HepG2 (cell line): Measurements from ENCODE around the gene PALM. TPM values are rescaled to one million over a fixed set of nuclear protein-coding genes. Genes with fewer than 3 reads are reported as not detected.

Experiments
- BATF2 ChIP-seq: sonication (generic); formaldehyde crosslinking; IDR thresholded peaks from 2 replicates; pipeline ENCODE4 v1.8.0; 2022; ENCODE audit warnings: mild to moderate bottlenecking, missing genetic modification reagents, moderate library complexity
- DRAP1 ChIP-seq: IDR thresholded peaks from 2 replicates; pipeline ENCODE4 v1.6.1; 2016; ENCODE audit warnings: missing genetic modification reagents, missing compliant biosample characterization
- HOXA3 ChIP-seq: sonication (generic); formaldehyde crosslinking; IDR thresholded peaks from 2 replicates; pipeline ENCODE4 v1.5.0; 2020; ENCODE audit warnings: missing genetic modification reagents
- KLF15 ChIP-seq: sonication (generic); formaldehyde crosslinking; IDR thresholded peaks from 2 replicates; pipeline ENCODE4 v1.8.1; 2023; ENCODE audit warnings: borderline replicate concordance, mild to moderate bottlenecking, inconsistent platforms, missing genetic modification reagents, mixed read lengths
- KLF9 ChIP-seq: IDR thresholded peaks from 2 replicates; pipeline ENCODE4 v1.6.1; 2016; ENCODE audit warnings: low read depth
- KMT2B ChIP-seq: IDR thresholded peaks from 2 replicates; pipeline ENCODE4 v1.6.1; 2016; ENCODE audit warnings: missing genetic modification reagents, missing compliant biosample characterization
- NFE2L2 ChIP-seq: fragments of 150-350 bp; IDR thresholded peaks from 2 replicates; pipeline ENCODE4 v1.6.1; 2014; ENCODE audit warnings: low read length
- PCBP2 ChIP-seq: fragments of 200-400 bp; formaldehyde crosslinking; optimal IDR thresholded peaks from 2 replicates; pipeline ENCODE3; 2018; ENCODE audit warnings: low read length, low read depth; ENCODE audit not compliant: poor library complexity, severe bottlenecking
- PRDM4 ChIP-seq: sonication (generic); formaldehyde crosslinking; IDR thresholded peaks from 2 replicates; pipeline ENCODE4 v1.9.0; 2021; ENCODE audit warnings: missing genetic modification reagents, borderline replicate concordance
- PTBP1 ChIP-seq: fragments of 200-400 bp; formaldehyde crosslinking; IDR thresholded peaks from 2 replicates; pipeline ENCODE4 v1.6.1; 2018; ENCODE audit warnings: low read length, low read depth; ENCODE audit not compliant: poor library complexity, severe bottlenecking
- ZBTB39 ChIP-seq: sonication (generic); formaldehyde crosslinking; IDR thresholded peaks from 2 replicates; pipeline ENCODE4 v1.5.0; 2020; ENCODE audit warnings: missing genetic modification reagents
- ZNF136 ChIP-seq: sonication (generic); formaldehyde crosslinking; IDR thresholded peaks from 2 replicates; pipeline ENCODE4 v1.8.1; 2022; ENCODE audit warnings: low read depth, mild to moderate bottlenecking, moderate library complexity, missing genetic modification reagents
- ZNF687 ChIP-seq: sonication (generic); formaldehyde crosslinking; IDR thresholded peaks from 2 replicates; pipeline ENCODE4 v1.5.1; 2020; ENCODE audit warnings: mild to moderate bottlenecking, missing genetic modification reagents, moderate library complexity
- polyA plus RNA-seq, 8 experiments: library from polyadenylated mRNA; depleted of rRNA in 3 of 8; stranded (reverse) in 7 of 8; unstranded in 1 of 8; fragments of >200 nt; fragmentation: Illumina TruSeq in 4 of 8; extraction: Trizol in 4 of 8; gene quantifications; 2 replicates each; pipeline versions ENCODE4 v1.2.1 to v1.2.3, GENCODE V29; 2011 to 2016; ENCODE audit warnings: low read depth in 4 of 8, missing spikeins in 1 of 8, mixed read lengths in 1 of 8; ENCODE audit not compliant: insufficient read depth in 1 of 8
- total RNA-seq, 5 experiments: library from RNA; depleted of rRNA; stranded (reverse); fragments of >200 nt; fragmentation: Illumina TruSeq; extraction: Trizol; gene quantifications; 2 replicates each; pipeline ENCODE4 v1.2.3, GENCODE V29; 2016; ENCODE audit warnings: low read depth in 1 of 5
- TF ChIP-seq, protein P1 (sequence below): sonication (generic); formaldehyde crosslinking; conservative IDR thresholded peaks from 2 replicates; pipeline ENCODE4 v1.8.1; 2023; ENCODE audit warnings: missing genetic modification reagents
- TF ChIP-seq, protein P2 (sequence below): sonication (generic); formaldehyde crosslinking; conservative IDR thresholded peaks from 2 replicates; pipeline ENCODE4 v1.4.0; 2020; ENCODE audit warnings: missing genetic modification reagents

The PALM gene
- total and polyA plus RNA-seq, 2 of the 13 experiments (the other 11 are each of a cell fraction or from before 2014, with no cell fraction given) = 4.0 to 9.7 TPM

DNA sequence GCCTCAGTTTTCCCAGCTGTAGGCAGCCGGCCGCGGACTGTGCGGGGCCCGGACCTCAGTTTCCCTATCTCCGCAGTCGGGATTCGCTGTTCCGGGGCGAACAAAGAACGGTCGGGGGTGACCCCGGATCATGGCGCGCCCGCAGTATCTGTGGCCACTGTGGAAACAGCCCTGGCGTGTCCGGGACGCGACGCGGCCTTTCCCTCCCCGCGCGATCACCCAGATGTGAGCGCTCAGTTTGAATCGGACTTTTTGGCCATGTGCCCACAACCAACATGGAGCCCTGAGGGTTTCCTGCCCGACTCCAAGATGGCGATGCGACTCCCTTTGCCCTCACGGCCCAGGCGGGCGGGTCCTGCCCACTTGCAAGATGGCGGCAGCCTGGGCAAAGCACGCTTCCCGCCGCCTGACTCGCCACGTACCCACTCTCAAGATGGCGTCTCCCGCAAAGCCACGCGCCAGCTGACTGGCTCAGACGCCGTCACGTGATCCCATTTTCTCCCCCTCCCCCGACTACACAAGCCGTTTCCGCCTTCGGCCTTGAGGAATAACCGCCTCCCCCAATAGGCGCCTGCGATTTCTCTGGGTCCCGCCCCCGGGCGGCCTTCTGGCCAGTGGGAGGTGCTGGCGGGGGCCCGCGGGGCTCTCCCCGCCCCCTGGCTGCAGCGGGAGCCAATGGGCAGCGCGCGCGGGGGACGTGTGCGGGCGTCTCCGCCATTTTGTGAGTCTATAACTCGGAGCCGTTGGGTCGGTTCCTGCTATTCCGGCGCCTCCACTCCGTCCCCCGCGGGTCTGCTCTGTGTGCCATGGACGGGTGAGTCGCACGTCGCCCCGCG, 88.2 kb downstream of the PALM start, which contains the start of gene PTBP1 (continued):
- peak; percentile 18; the same call in 1 of the 2 replicates for TF ChIP-seq BATF2 (CRISPR knock-in tag)
- TF ChIP-seq, protein P1, sequence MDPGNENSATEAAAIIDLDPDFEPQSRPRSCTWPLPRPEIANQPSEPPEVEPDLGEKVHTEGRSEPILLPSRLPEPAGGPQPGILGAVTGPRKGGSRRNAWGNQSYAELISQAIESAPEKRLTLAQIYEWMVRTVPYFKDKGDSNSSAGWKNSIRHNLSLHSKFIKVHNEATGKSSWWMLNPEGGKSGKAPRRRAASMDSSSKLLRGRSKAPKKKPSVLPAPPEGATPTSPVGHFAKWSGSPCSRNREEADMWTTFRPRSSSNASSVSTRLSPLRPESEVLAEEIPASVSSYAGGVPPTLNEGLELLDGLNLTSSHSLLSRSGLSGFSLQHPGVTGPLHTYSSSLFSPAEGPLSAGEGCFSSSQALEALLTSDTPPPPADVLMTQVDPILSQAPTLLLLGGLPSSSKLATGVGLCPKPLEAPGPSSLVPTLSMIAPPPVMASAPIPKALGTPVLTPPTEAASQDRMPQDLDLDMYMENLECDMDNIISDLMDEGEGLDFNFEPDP (CRISPR knock-in tag) = no peak
- peak; percentile 81 for TF ChIP-seq ZNF687 (CRISPR knock-in tag)
- no peak for TF ChIP-seq KLF9 (CRISPR knock-in tag)
- TF ChIP-seq, protein P2, sequence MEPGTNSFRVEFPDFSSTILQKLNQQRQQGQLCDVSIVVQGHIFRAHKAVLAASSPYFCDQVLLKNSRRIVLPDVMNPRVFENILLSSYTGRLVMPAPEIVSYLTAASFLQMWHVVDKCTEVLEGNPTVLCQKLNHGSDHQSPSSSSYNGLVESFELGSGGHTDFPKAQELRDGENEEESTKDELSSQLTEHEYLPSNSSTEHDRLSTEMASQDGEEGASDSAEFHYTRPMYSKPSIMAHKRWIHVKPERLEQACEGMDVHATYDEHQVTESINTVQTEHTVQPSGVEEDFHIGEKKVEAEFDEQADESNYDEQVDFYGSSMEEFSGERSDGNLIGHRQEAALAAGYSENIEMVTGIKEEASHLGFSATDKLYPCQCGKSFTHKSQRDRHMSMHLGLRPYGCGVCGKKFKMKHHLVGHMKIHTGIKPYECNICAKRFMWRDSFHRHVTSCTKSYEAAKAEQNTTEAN (CRISPR knock-in tag) = peak; percentile 52
- peak; percentile 89 for TF ChIP-seq DRAP1
- no peak for TF ChIP-seq ZNF136 (CRISPR knock-in tag)
- TF ChIP-seq ZBTB39 = no peak
- no peak; the same call in 1 of the 2 replicates for TF ChIP-seq KLF15 (CRISPR knock-in tag)
- TF ChIP-seq KMT2B (CRISPR knock-in tag) = peak; percentile 52; the same call in 1 of the 2 replicates
- TF ChIP-seq NFE2L2 = no peak
- TF ChIP-seq HOXA3 (CRISPR knock-in tag) = peak; percentile 100
- no peak for TF ChIP-seq PTBP1
- no peak for TF ChIP-seq PRDM4 (CRISPR knock-in tag)
- TF ChIP-seq PCBP2 = no peak
